Activated T-cell treated with anti-CD3 and anti-CD28 coated beads, Interleukin-2, amount 50 U/mL, for 24 hours (primary cell): ENCODE data around the gene PPY.
"Not testable (repeated sequence)": the region's sequence is repeated elsewhere in the genome, so short reads cannot be mapped to it uniquely, and the experiment has no call there.

Source experiments
- DNase-seq: peaks from one replicate; pipeline ENCODE4 v3.0.0-alpha.2; 2020
- H3K27ac Mint-ChIP-seq: 2 replicates; pipeline ENCODE4 v1.8.0; 2020; ENCODE audit warnings: mild to moderate bottlenecking, mixed read lengths
- H3K27me3 Mint-ChIP-seq: 2 replicates; pipeline ENCODE4 v1.8.0; 2020; ENCODE audit warnings: mixed read lengths
- H3K36me3 Mint-ChIP-seq: 2 replicates; pipeline ENCODE4 v1.8.0; 2020; ENCODE audit warnings: low read depth, mixed read lengths
- H3K4me1 Mint-ChIP-seq: 2 replicates; pipeline ENCODE4 v1.8.0; 2020; ENCODE audit warnings: low read depth, mixed read lengths
- H3K4me3 Mint-ChIP-seq: 2 replicates; pipeline ENCODE4 v1.8.0; 2020; ENCODE audit warnings: mild to moderate bottlenecking, moderate library complexity, mixed read lengths
- H3K9me3 Mint-ChIP-seq: 2 replicates; pipeline ENCODE4 v1.8.0; 2020; ENCODE audit warnings: mixed read lengths

Gene PPY

GRCh38 chr17:43894494-43894893, 47.8 kb downstream of the PPY start:
- not testable (repeated sequence) for H3K4me1 Mint-ChIP-seq, H3K27ac Mint-ChIP-seq, DNase-seq, H3K27me3 Mint-ChIP-seq, H3K9me3 Mint-ChIP-seq, H3K36me3 Mint-ChIP-seq, H3K4me3 Mint-ChIP-seq

- Mint-ChIP-seq H3K4me1 (no peaks in the 10 kb centered on the region), H3K36me3 (no peaks in the 10 kb centered on the region), H3K4me3 (no peak overlapping the region), H3K27ac (no peak overlapping the region), H3K9me3 (no peaks in the 10 kb centered on the region), H3K27me3 (no peaks in the 10 kb centered on the region)
- DNase-seq, result no peak
These were observed 49.7 kb downstream of the PPY start for GRCh38 chr17:43892647-43892952.

- H3K27me3 Mint-ChIP-seq, result no peaks in the 10 kb centered on the region
- H3K4me3 Mint-ChIP-seq, result no peak overlapping the region
These were observed 50.2 kb downstream of the PPY start for GRCh38 chr17:43891851-43892646.

More at GRCh38 chr17:43891851-43892646, 50.2 kb downstream of the PPY start:
- DNase-seq, result no peak
- H3K9me3 Mint-ChIP-seq, result no peaks in the 10 kb centered on the region
- no peaks in the 10 kb centered on the region for H3K4me1 Mint-ChIP-seq
- no peak overlapping the region for H3K27ac Mint-ChIP-seq
- no peaks in the 10 kb centered on the region for H3K36me3 Mint-ChIP-seq
